LNCAP (cell line): ENCODE results near the gene IL17RE.
A peak's percentile ranks its signal among the peaks of the same experiment; 100 is the strongest.

Source experiments
- CTCF ChIP-seq: fragments of 450-650 bp; IDR thresholded peaks from 2 replicates; pipeline ENCODE4 v1.5.1; 2017; ENCODE audit warnings: mild to moderate bottlenecking

The IL17RE gene

GRCh38 chr3:9934235-9934621 lies 31.6 kb downstream of the IL17RE start:
- TF ChIP-seq CTCF = 0 out of 2 replicates have a peak, but pooled peaks have one; percentile 13

- TF ChIP-seq CTCF = no peak
Observed at GRCh38 chr3:9934993-9935392, 32.3 kb downstream of the IL17RE start.

- TF ChIP-seq CTCF = no peak
Observed at GRCh38 chr3:9935966-9936510, 33.4 kb downstream of the IL17RE start.

- TF ChIP-seq CTCF = no peak
Observed at GRCh38 chr3:9937486-9938238, 35.0 kb downstream of the IL17RE start.

GRCh38 chr3:9938966-9939365 lies 36.3 kb downstream of the IL17RE start:
- TF ChIP-seq CTCF = no peak

- no peak for TF ChIP-seq CTCF
Observed at GRCh38 chr3:9940746-9941145, 38.1 kb downstream of the IL17RE start.

- no peak for TF ChIP-seq CTCF
Observed at GRCh38 chr3:9942164-9942563, 39.5 kb downstream of the IL17RE start.
